Nucleus accumbens (tissue), 56 donors: ENCODE results near the gene UBXN1.

ENCODE experiments used
- DNase-seq, 56 donors: peaks; one replicate each; lab custom pipeline; 2025; lab: John Stamatoyannopoulos, UW

UBXN1 gene, protein sequence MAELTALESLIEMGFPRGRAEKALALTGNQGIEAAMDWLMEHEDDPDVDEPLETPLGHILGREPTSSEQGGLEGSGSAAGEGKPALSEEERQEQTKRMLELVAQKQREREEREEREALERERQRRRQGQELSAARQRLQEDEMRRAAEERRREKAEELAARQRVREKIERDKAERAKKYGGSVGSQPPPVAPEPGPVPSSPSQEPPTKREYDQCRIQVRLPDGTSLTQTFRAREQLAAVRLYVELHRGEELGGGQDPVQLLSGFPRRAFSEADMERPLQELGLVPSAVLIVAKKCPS

GRCh38 chr11:62678770-62679696, at the start of gene UBXN1:
Gene UBXN1 (minus strand): TSS chr11:62679073. CDS start chr11:62678923, 150 bp downstream.
- peak in 54 of 56 donors; percentile 45 to 93 (median 84) for DNase-seq

DNA sequence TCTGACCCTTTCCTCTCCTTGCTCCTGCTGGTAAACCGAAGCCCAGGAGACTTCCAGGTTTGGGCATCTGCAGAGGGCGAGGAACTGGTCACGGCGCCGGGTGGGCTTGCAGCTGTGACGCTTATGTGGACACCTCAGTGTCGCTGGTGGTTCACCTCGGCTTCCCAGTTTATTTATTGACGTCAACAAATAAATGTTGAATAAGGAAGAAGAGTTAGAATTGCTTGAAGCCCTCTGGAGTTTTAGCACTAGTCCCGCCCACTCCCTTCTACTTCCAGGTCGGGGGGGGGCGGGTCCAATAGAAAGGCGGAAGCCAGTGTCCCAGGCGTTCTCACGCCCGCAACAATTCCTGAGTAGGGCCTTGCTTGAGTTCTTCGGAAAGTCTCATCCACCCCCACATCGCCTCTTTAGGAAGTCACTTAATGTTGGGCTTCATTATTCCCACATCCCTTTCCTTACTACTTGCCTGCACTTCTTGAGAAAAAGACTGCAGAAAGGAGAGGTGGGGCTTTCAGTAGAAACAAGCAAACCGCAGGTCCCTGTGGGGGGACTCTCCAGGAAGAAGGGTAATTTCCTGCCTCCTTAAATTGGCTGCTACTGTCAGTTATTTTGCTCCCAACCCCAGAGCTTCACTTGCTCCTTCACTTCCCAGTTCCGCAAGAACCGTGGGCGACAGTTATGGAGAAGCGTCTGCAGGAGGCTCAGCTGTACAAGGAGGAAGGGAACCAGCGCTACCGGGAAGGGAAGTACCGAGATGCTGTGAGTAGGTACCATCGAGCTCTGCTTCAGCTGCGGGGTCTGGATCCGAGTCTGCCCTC, 49.5 kb upstream of the UBXN1 start, which contains the start of gene TTC9C:
Gene TTC9C, plus strand, starts transcription at position 316 of the 818 bp plus-strand sequence. Its CDS starts 363 bp downstream, at position 679.
- DNase-seq, result peak in 55 of 56 donors; percentile 56 to 93 (median 82)

- peak in 55 of 56 donors; percentile 57 to 98 (median 89) for DNase-seq
Observed at GRCh38 chr11:62727872-62728170, 48.9 kb upstream of the UBXN1 start.

DNA sequence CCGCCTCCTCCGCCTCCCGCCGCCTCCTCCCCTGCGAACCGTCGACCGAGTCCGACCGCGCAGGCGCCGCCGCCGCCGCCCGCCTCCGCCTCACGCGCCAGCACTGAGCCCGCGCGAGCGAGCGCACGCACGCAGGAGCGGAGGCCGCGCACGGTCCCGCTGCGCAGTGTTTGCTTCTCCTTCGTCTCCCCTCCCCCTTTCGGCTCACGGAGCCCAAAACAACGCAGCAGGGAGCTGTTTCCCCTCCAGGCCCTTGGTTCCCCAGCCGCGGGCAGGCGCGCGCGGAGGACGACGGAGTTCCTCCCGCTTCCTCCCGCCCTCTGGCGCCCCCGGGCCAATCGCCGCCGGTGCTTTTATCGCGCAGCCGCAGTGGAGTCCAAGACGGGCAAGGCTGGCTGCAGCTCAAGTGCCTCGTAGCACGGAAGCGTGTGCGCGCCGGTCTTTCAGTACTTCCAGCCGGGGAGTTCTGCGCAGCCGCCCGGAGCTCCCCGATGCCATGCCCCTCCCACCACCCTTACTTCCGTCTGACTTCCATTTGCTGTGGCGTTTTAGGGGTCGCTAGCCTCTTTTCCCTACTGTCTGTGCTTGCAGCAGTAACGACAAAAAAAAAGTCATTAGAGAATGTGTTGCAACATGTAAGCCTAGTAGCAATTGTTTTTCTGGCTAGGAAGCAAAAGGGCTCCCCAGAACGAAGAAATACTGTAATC, 48.4 kb upstream of the UBXN1 start, which contains the start of gene HNRNPUL2:
Gene HNRNPUL2, minus strand, starts transcription at position 293 of the 707 bp plus-strand sequence. CDS start 301 bp downstream, outside the sequence.
- DNase-seq, result peak; percentile 59 to 99 (median 97)

GRCh38 chr11:62726915-62727164, 48.0 kb upstream of the UBXN1 start:
- DNase-seq, result peak in 2 of 56 donors; percentile 46 to 64

GRCh38 chr11:62726156-62726914, 47.5 kb upstream of the UBXN1 start:
- DNase-seq, result peak in 11 of 56 donors; percentile 27 to 57 (median 45)

- DNase-seq, result no peak
Observed at GRCh38 chr11:62725646-62726045, 46.8 kb upstream of the UBXN1 start.

DNA sequence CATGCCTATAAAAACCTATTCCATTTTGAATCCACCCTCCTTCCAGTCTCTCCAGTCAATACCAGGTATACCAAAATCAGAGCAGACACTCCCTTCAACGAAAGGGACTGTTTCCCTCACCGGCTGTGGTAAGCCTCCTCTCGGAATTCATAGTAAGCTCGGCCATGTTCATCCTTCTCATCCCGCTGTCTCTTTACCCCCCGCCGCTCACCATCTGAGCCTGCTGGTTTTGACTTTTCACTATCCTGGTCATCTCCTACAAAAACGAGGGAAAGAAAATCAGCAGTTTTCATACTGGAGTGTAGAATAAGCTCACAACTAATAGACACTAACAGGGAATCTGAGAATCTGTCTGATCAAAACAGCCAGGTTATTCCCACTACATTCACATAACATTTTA, 45.3 kb upstream of the UBXN1 start:
- DNase-seq, result no peak

GRCh38 chr11:62721994-62722393, 43.1 kb upstream of the UBXN1 start:
- DNase-seq, result no peak

DNA sequence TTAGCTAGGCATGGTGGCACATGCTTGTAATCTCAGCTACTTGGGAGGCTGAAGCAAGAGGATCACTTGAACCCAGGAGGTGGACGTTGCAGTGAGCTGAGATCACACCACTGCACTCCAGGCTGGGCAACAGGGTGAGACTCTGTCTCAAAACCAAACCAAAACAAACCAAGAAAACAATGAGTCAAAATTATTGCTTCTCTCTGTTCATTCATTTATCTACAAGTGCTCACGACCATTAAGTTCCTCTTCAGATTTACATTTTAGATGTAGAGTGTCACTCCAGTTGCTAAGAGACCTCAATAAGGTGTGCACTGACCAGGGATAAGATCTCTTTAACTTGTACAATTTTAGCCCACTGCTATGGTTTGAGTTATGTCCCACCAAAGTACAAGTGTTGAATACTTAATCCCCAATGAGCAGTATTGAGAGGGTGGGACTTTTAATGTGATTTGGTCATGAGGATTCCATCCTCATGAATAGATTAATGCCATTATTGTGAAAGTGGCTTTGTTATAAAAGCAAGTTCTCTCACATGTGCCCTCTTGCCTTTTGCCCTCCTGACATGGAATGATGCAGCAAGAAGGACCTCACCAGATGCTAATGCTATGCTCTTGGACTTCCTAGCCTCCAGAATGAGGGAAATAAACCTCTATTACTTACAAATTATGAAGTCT, 40.6 kb upstream of the UBXN1 start:
- no peak for DNase-seq

DNA sequence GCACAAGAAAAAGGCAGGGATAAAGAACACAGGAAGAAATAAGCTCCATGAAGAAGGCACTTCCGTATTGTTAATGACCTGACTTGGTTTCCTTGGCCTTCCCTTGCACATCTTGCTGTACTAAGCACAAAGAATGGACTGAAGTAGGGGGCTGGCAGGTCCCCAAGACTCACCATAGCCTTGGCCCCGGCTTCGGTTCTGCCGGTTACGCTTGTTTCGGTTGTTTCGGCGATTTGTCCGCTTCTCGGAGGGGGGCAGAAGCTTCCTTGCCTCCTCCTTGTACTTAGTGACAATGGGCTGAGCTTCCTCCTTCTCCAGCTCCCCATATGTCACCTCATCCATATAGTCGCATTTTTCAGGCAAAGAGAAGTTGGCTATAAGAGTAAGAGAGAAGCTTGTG, 37.9 kb upstream of the UBXN1 start:
- peak in 7 of 56 donors; percentile 1 to 20 (median 7) for DNase-seq

- no peak for DNase-seq
Observed at GRCh38 chr11:62716206-62716605, 37.3 kb upstream of the UBXN1 start.

DNA sequence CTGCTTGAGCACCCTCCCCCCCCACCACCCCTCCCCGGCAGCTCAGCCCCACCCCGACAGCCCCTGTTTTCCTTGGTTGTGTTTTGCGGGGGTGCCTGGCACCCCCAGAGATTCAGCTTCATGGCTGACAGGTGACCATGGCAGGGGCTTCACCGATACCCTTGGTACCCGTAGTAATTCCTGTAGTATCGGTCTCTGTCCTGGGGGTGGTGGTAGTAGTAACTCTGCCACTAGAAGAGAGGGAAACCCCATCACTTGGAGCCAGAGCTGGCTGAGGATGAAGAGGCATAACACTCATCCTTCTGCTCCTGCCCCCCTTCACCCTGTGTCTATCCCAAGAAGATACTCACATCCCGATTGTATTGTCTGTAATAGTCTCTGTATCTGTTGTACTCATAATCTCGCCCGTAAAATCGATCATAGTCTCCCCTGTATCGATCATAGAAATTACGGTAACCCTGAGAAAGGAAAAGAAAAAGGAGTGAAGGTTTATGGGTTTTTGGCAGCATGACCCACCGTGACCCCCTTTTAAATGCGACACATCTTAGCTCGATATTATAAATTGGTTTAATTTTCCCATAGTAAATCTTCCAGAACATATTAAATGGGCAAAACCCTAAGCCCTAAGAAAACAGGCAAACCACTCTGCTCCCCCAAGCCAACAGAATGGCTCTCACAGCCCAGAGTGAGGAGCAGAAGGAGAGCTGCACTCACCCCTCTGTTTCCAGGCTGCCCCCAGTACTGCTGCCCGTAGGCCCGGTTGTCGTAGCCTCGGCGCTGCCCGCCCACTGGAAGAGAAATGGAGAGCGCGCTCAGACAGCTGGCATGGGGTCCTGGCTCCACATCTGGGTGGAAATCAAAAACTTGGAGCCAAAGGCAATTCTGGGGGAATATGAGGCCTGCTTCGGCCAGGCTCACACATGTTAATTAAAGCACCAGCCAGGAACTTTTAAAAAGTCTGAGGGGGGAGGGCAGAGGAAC, 36.6 kb upstream of the UBXN1 start:
- DNase-seq, result no peak

DNA sequence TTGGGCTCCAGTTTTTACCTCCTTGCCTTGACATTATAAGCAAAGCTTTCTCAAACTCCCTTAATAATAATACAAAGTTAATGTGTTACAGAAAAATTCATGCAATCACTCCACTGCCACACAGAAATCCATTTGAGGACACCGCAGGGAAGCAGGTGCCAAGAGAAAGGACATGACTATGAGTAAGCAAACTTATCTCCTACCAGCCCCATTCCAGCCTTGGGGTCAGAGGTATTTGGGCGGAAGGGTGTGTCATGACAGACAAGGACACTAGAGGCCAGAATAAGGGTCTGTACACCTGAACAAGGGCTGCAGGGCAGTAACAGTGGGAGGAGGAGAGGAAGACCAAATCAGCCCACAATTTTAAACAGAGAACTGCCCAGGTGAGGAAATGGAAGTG, 34.5 kb upstream of the UBXN1 start:
- no peak for DNase-seq

DNA sequence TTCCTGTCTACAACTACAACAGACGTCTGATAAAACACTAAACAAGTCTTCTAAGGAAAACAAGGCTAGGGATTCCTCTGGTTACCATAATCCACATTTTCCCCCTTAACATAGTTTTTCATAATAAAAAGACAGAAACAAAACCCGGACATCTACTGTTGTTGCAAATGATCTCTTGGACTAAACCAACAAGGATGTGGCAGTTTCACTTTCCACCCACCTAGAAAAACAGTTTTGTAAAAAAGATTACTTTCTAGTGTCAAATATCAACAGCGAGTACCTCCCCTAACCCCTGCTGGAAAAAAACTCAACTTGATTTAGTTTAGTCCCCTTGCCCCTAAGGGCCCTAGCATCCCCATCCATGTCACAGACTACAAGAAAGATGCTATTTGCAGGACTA, 34.0 kb upstream of the UBXN1 start:
- no peak for DNase-seq

DNA sequence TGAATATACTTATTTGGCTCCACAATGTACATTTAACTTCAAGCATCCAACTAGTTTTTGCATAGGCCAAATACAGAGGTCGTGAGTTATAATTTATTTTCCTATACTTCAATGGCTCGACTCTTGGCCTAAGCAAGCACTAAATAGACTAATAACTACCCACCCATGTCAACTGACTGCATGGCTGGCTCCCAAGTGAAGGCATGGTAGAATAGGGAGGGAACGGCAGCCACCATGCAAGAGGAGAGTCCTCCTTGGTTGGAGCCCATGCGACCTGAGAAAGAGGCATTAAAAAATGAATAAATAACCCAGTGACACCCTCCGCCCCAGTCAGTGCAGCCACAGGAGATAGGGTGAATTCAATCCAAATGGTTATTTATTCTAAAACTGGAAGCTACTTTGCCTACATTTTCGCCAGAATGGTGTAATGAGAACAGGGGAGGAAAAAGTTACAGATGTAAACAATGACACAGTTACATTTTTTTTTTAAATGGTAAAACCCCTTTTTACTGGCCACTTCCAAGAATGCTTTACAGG, 33.5 kb upstream of the UBXN1 start:
- DNase-seq, result no peak

GRCh38 chr11:62710001-62710345, 31.1 kb upstream of the UBXN1 start:
- DNase-seq, result peak in 3 of 56 donors; percentile 54 to 73 (median 70)
